HFFc6 (cell line): Measurements from ENCODE around the gene PRICKLE2. TPM values are rescaled to one million over a fixed set of nuclear protein-coding genes. Genes with fewer than 3 reads are reported as not detected.

Experiments used
- DNase-seq: peaks from one replicate; pipeline ENCODE4 v3.0.0-alpha.2; 2018
- H3K27ac Mint-ChIP-seq: 2 replicates; pipeline ENCODE4 v1.8.0; 2020; ENCODE audit warnings: mild to moderate bottlenecking, mixed read lengths
- H3K27me3 Mint-ChIP-seq: 2 replicates; pipeline ENCODE4 v1.8.0; 2021; ENCODE audit warnings: mild to moderate bottlenecking, moderate library complexity, mixed read lengths; ENCODE audit not compliant: insufficient read depth
- H3K36me3 Mint-ChIP-seq: 2 replicates; pipeline ENCODE4 v1.8.0; 2021; ENCODE audit warnings: low read depth, mixed read lengths
- H3K4me1 Mint-ChIP-seq: 2 replicates; pipeline ENCODE4 v1.8.0; 2020; ENCODE audit warnings: low read depth, mixed read lengths
- H3K4me3 Mint-ChIP-seq: 2 replicates; pipeline ENCODE4 v1.8.0; 2020; ENCODE audit warnings: mild to moderate bottlenecking, moderate library complexity, mixed read lengths
- H3K9me3 Mint-ChIP-seq: 2 replicates; pipeline ENCODE4 v1.8.0; 2020; ENCODE audit warnings: mild to moderate bottlenecking, mixed read lengths
- total RNA-seq, 6 experiments: library from RNA; stranded (reverse); fragmentation: NEBNext Ultra II Directional; extraction: Animal tissue kit (Norgen Biotek cat#: 25700); gene quantifications; 2 replicates in 1 of 6; 3 replicates in 5 of 6; pipeline ENCODE4 v1.2.3, GENCODE V29; 2021
- TF ChIP-seq, protein P1 (sequence below): fragments of 200-600 bp; sonication (generic); IDR thresholded peaks from 2 replicates; pipeline ENCODE4 v1.5.0; 2021; ENCODE audit warnings: antibody characterized with exemption, mild to moderate bottlenecking

PRICKLE2 gene
- total RNA-seq, 6 experiments from 2014 or later: 14.0 to 21.7 (median 18.4) TPM

DNA sequence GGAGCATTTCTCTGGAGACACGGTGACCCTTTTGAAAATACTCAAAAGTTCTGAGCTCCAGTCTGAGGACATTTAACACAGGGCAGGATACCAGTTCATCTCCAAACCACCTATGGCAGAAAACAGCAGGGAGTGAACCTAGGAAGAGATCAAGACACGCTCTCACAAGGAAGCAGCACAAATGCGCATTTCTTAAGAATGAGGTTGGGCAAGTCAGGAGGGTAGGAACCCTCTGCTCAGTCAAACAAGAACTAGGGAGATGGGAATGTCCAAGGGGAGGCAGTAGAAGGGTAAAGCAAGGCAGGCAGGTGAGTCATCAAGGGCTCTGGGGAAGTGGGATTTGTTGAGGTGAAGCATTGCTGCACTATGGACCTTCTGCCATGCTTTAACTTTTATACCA is 141.7 kb downstream of the PRICKLE2 start:
- Mint-ChIP-seq H3K27ac (peak overlapping the region; percentile 47), H3K4me1 (peaks cover 60% of the 10 kb centered on the region), H3K9me3 (peaks cover 10% of the 10 kb centered on the region), H3K36me3 (peaks cover 20% of the 10 kb centered on the region), H3K27me3 (no peaks in the 10 kb centered on the region; the same call in 1 of the 2 replicates), H3K4me3 (no peak overlapping the region)
- TF ChIP-seq, protein P1, sequence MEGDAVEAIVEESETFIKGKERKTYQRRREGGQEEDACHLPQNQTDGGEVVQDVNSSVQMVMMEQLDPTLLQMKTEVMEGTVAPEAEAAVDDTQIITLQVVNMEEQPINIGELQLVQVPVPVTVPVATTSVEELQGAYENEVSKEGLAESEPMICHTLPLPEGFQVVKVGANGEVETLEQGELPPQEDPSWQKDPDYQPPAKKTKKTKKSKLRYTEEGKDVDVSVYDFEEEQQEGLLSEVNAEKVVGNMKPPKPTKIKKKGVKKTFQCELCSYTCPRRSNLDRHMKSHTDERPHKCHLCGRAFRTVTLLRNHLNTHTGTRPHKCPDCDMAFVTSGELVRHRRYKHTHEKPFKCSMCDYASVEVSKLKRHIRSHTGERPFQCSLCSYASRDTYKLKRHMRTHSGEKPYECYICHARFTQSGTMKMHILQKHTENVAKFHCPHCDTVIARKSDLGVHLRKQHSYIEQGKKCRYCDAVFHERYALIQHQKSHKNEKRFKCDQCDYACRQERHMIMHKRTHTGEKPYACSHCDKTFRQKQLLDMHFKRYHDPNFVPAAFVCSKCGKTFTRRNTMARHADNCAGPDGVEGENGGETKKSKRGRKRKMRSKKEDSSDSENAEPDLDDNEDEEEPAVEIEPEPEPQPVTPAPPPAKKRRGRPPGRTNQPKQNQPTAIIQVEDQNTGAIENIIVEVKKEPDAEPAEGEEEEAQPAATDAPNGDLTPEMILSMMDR: no peak
- DNase-seq: no peak

DNA sequence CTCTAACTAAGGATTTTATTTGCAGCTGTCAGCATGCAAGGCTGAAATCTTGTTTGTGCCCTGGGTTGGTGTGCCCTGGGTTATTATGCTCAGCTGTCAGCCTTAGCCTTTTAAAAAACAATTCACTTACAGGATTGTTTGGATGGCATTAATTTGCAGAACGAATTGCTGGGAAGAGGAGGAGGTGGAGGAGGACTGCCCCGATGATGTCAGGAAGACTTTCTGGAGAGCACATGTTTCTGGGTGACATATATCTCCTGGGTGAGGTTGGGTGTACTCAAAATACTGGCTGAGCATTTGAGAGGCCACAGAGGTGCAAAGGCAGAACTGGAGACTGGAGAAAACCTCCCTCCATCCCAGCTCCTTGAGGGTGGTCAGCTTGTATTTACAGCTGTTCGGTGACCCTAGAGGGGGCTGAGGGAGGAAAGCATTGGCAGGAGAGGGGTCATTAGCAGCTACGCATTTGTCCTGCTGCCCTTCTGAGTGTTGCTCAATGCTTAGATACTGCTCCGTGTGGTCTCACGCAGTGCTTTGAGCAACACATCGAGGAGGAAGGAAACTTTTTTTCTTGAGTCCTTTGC is 142.2 kb downstream of the PRICKLE2 start:
- Mint-ChIP-seq H3K9me3 (peaks cover 10% of the 10 kb centered on the region), H3K27ac (peak overlapping the region; percentile 47), H3K27me3 (no peaks in the 10 kb centered on the region; the same call in 1 of the 2 replicates), H3K4me3 (no peak overlapping the region), H3K36me3 (peaks cover 20% of the 10 kb centered on the region), H3K4me1 (peaks cover 55% of the 10 kb centered on the region)
- TF ChIP-seq, protein P1: no peak
- no peak for DNase-seq

DNA sequence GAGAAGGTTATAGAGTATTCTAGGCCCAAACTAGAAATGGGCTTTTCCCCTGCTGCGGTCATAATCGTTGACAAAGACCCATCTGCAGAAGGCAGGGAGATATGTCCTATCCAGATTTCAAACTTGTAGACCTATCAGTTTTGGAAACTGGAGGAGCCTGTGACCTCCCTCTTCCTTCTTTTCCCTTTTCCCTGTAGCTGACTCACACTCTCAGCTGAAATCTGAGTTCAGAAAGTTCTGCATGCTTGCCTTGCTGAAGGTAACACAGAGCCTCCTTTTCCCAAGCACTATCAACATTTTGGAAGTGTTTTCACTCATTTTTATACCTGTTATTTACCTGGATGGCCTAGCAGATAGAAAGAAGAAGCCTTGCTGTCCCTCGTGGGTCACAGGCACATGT is 142.9 kb downstream of the PRICKLE2 start:
- H3K27ac Mint-ChIP-seq: peak overlapping the region; percentile 3; the same call in 1 of the 2 replicates
- peaks cover 55% of the 10 kb centered on the region for H3K4me1 Mint-ChIP-seq
- TF ChIP-seq, protein P1: no peak
- DNase-seq: no peak
- no peaks in the 10 kb centered on the region; the same call in 1 of the 2 replicates for H3K27me3 Mint-ChIP-seq
- H3K4me3 Mint-ChIP-seq: no peak overlapping the region
- H3K36me3 Mint-ChIP-seq: peaks cover 20% of the 10 kb centered on the region
- peaks cover 10% of the 10 kb centered on the region for H3K9me3 Mint-ChIP-seq

DNA sequence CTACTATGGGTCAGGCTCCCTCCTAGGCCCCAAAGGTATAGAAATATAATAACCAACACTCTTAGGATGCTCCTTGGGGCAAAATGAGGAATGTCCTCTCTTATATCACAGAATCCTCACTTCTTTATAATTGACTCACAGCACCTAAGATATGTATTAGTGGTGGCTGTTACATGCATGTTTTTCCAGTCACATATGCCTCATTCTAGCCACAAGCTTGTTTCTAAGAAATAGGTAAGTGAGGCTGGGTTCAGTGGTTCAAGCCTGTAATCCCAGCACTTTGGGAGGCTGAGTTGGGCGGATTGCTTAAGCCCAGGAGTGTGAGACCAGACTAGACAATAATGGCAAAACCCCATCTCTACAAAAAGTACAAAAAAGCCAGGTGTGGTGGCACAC is 144.0 kb downstream of the PRICKLE2 start:
- Mint-ChIP-seq H3K4me3 (no peak overlapping the region), H3K36me3 (peaks cover 20% of the 10 kb centered on the region), H3K27me3 (no peaks in the 10 kb centered on the region; the same call in 1 of the 2 replicates), H3K9me3 (peaks cover 10% of the 10 kb centered on the region), H3K4me1 (peaks cover 55% of the 10 kb centered on the region), H3K27ac (no peak overlapping the region)
- TF ChIP-seq, protein P1: no peak
- no peak for DNase-seq

DNA sequence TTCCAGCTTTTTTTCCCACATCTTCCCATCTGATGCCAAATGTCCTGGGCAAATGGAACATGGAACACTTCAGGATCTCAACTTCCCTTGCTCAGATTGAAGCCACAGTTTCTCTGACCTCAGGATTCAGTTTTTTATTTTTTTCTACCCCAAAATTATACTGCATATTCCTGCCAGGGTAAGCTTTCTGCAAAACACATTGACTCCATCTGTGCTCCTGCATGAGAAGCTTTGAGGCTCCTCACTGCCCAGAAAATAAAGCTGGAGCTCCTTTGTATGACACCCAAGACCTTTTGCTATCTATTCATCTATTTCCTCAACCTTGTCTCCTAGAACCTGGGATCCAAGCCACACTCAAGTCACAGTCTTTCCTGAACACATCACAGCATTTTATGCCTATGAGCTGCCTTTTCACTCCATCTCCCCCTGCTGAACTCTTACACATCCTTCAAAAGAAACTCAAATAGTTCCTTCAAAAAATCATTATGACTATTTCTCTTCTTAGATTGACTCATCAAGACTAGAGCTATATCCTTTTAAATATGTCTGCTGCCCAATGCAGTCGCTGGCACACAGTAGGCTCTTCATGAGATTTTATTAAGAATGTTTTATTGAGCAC is 144.5 kb downstream of the PRICKLE2 start:
- H3K27ac Mint-ChIP-seq: no peak overlapping the region
- H3K27me3 Mint-ChIP-seq: no peaks in the 10 kb centered on the region; the same call in 1 of the 2 replicates
- no peak overlapping the region for H3K4me3 Mint-ChIP-seq
- peaks cover 20% of the 10 kb centered on the region for H3K36me3 Mint-ChIP-seq
- peaks cover 10% of the 10 kb centered on the region for H3K9me3 Mint-ChIP-seq
- peaks cover 55% of the 10 kb centered on the region for H3K4me1 Mint-ChIP-seq
- no peak for DNase-seq
- TF ChIP-seq, protein P1: no peak
